Nephron progenitor cell (in vitro differentiated cells): ENCODE measurements around the gene BEND4.

Experiments
- DNase-seq: peaks from one replicate; pipeline ENCODE4 v3.0.0; 2021
- H3K27ac Mint-ChIP-seq: 2 replicates; pipeline ENCODE4 v1.8.0; 2021; ENCODE audit warnings: mild to moderate bottlenecking, moderate library complexity, mixed read lengths
- H3K27me3 Mint-ChIP-seq: 2 replicates; pipeline ENCODE4 v1.8.0; 2021; ENCODE audit warnings: mild to moderate bottlenecking, low read depth, mixed read lengths; ENCODE audit not compliant: poor library complexity
- H3K36me3 Mint-ChIP-seq: 2 replicates; pipeline ENCODE4 v1.8.0; 2021; ENCODE audit warnings: low read depth, mixed read lengths
- H3K4me1 Mint-ChIP-seq: 2 replicates; pipeline ENCODE4 v1.8.0; 2021; ENCODE audit warnings: mixed read lengths
- H3K4me3 Mint-ChIP-seq: 2 replicates; pipeline ENCODE4 v1.8.0; 2021; ENCODE audit warnings: mild to moderate bottlenecking, moderate library complexity, mixed read lengths
- H3K9me3 Mint-ChIP-seq: 2 replicates; pipeline ENCODE4 v1.8.0; 2021; ENCODE audit warnings: mild to moderate bottlenecking, moderate library complexity, mixed read lengths
- CTCF ChIP-seq: fragments of 200-600 bp; sonication (generic); IDR thresholded peaks from 2 replicates; pipeline ENCODE4 v1.5.0; 2021; ENCODE audit warnings: antibody characterized with exemption

The BEND4 gene

DNA sequence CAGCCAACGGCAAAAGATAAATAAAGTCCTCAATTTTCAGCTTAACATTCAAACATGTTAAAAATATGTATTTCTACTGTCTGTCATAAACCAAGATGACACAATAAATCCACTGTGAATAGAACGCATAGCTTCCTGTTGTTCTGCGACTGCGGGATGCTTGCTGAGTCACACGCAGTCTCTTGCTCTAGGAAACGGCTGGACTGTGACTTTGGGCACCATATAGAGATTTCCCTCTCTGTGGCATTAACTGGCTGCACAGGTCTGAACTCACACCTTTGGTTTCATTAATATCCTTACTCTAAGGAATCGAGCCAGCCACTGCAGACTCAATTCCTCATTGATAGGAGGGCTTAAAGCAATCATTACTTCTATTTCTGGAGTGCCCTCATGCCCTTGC is 8.4 kb downstream of the BEND4 start:
- H3K4me1 Mint-ChIP-seq, result no peaks in the 10 kb centered on the region
- H3K4me3 Mint-ChIP-seq, result no peak overlapping the region
- H3K27me3 Mint-ChIP-seq, result peaks cover 44% of the 10 kb centered on the region
- no peaks in the 10 kb centered on the region for H3K9me3 Mint-ChIP-seq
- H3K27ac Mint-ChIP-seq, result no peak overlapping the region
- no peak for TF ChIP-seq CTCF
- DNase-seq, result no peak
- no peaks in the 10 kb centered on the region for H3K36me3 Mint-ChIP-seq

DNA sequence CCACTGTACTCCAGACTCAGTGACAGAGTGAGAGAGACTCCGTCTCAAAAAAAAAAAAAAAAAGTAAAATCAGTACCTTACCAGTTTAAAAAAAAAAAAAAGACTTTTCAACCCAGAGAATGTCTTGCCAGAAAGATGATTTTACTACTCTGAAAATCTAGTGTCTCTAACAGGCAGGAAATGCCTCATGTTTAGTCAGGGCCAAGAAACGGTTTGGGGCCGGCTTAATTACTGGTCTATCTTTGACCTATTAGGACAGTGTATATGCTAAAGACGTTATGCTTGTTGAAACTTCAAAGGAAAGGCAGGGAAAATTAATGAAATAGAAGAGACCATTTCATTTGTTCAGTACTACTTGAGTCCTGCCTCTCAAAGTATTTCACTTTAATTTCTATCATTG is 9.9 kb downstream of the BEND4 start:
- Mint-ChIP-seq H3K27me3 (peaks cover 36% of the 10 kb centered on the region), H3K27ac (no peak overlapping the region), H3K4me1 (no peaks in the 10 kb centered on the region), H3K36me3 (no peaks in the 10 kb centered on the region), H3K9me3 (no peaks in the 10 kb centered on the region), H3K4me3 (no peak overlapping the region)
- no peak for DNase-seq
- no peak for TF ChIP-seq CTCF

DNA sequence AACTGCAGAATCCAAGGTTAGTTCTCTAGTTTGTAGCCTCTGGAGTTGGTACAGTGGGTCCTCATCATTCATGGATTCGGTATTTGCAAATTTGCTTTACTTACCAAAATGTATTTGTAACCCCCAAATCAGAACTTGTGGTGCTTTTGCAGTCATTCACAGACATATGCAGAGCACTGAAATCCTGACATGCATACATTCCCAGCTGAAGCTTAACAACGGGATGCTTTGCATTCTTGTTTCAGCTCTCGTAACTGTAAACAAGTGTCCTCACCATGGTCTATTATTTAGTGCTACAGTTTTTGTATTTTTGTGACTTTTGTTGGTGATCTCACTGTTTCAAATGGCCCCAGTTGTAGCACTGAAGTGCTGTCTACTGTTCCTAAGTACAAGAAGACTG is 16.1 kb downstream of the BEND4 start:
- DNase-seq, result no peak
- Mint-ChIP-seq H3K4me3 (no peak overlapping the region), H3K9me3 (no peaks in the 10 kb centered on the region), H3K4me1 (no peaks in the 10 kb centered on the region), H3K27ac (no peak overlapping the region), H3K27me3 (peaks cover 20% of the 10 kb centered on the region), H3K36me3 (no peaks in the 10 kb centered on the region)
- no peak for TF ChIP-seq CTCF

- H3K27me3 Mint-ChIP-seq, result peaks cover 22% of the 10 kb centered on the region
- H3K36me3 Mint-ChIP-seq, result no peaks in the 10 kb centered on the region
- H3K4me3 Mint-ChIP-seq, result no peak overlapping the region
- H3K27ac Mint-ChIP-seq, result no peak overlapping the region
- H3K4me1 Mint-ChIP-seq, result no peaks in the 10 kb centered on the region
- no peaks in the 10 kb centered on the region for H3K9me3 Mint-ChIP-seq
- no peak for DNase-seq
- no peak for TF ChIP-seq CTCF
Measured at GRCh38 chr4:42133006-42133405, 19.4 kb downstream of the BEND4 start.

- H3K27ac Mint-ChIP-seq, result no peak overlapping the region
- H3K4me3 Mint-ChIP-seq, result no peak overlapping the region
- no peaks in the 10 kb centered on the region for H3K9me3 Mint-ChIP-seq
- H3K4me1 Mint-ChIP-seq, result no peaks in the 10 kb centered on the region
- no peaks in the 10 kb centered on the region for H3K36me3 Mint-ChIP-seq
- no peak for TF ChIP-seq CTCF
- DNase-seq, result no peak
- peaks cover 25% of the 10 kb centered on the region for H3K27me3 Mint-ChIP-seq
Measured at GRCh38 chr4:42132099-42132498, 20.4 kb downstream of the BEND4 start.

DNA sequence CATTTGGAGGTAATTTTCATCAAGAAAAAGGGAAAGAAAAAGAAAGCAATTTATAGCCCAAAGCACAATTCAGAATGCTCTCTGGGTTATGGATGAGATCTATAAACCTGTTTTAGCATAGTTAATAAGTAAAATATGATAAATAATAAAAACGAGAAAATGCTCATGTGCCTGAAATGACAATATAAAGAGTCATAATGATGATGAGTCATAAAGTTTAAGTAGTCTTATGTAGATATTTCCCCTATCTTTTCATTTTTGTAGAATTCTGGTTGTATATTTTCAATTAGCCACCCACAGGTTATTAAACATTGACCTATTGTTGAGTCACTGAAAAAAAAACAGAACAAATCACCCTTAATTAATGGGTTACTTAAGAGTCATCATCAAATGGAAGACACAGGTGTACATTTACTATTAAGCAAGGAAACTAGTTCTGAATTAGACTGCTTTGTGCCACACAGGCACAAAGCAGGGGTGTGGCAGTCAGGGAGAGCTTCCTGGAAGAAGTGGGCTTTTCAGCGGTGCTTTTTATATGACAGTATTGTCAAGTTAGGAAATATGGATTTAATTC is 29.3 kb downstream of the BEND4 start:
- DNase-seq, result no peak
- Mint-ChIP-seq H3K27me3 (peaks cover 13% of the 10 kb centered on the region), H3K9me3 (no peaks in the 10 kb centered on the region), H3K27ac (no peak overlapping the region), H3K4me1 (peaks cover 23% of the 10 kb centered on the region), H3K36me3 (no peaks in the 10 kb centered on the region), H3K4me3 (no peak overlapping the region)
- no peak for TF ChIP-seq CTCF
